DOHH2 (cell line): ENCODE results near the gene ILDR2.

Experiments
- H3F3A ChIP-seq: fragments of 200-600 bp; sonication (generic), shearing (Covaris generic); 2 replicates; pipeline ENCODE4 v1.6.0; 2016; ENCODE audit warnings: antibody characterized with exemption, mild to moderate bottlenecking; ENCODE audit not compliant: control insufficient read depth, insufficient read depth
- H3K27ac ChIP-seq: fragments of 200-600 bp; sonication (generic); 2 replicates; pipeline ENCODE4 v1.5.1; 2014; ENCODE audit warnings: low read depth, mild to moderate bottlenecking, low read length, moderate library complexity
- H3K27me3 ChIP-seq: fragments of 200-600 bp; sonication (generic); 2 replicates; pipeline ENCODE4 v1.6.1; 2014; ENCODE audit warnings: mild to moderate bottlenecking, low read length, mixed read lengths; ENCODE audit not compliant: control insufficient read depth
- H3K36me3 ChIP-seq: fragments of 200-600 bp; sonication (generic); 2 replicates; pipeline ENCODE4 v1.6.1; 2014; ENCODE audit warnings: mild to moderate bottlenecking, low read length, moderate library complexity, mixed read lengths; ENCODE audit not compliant: control insufficient read depth
- H3K4me1 ChIP-seq: fragments of 200-600 bp; sonication (generic); 2 replicates; pipeline ENCODE4 v1.6.1; 2014; ENCODE audit warnings: mild to moderate bottlenecking, low read length, mixed read lengths; ENCODE audit not compliant: control insufficient read depth
- H3K4me2 ChIP-seq: fragments of 200-600 bp; sonication (generic); 2 replicates; pipeline ENCODE4 v1.6.0; 2014; ENCODE audit warnings: mild to moderate bottlenecking, low read length, moderate library complexity
- H3K4me3 ChIP-seq: fragments of 200-600 bp; sonication (generic); 2 replicates; pipeline ENCODE4 v1.5.1; 2014; ENCODE audit warnings: mild to moderate bottlenecking, low read length, mixed read lengths
- H3K79me2 ChIP-seq: fragments of 200-600 bp; sonication (generic); 2 replicates; pipeline ENCODE4 v1.6.1; 2014; ENCODE audit warnings: mild to moderate bottlenecking, low read length, mixed read lengths; ENCODE audit not compliant: control insufficient read depth
- H3K9me2 ChIP-seq: fragments of 200-600 bp; sonication (generic); replicated peaks from 2 replicates; pipeline ENCODE4 v1.6.1; 2014; ENCODE audit warnings: mild to moderate bottlenecking, low read length, mixed read lengths; ENCODE audit not compliant: control insufficient read depth
- H3K9me3 ChIP-seq: fragments of 200-600 bp; sonication (generic); 2 replicates; pipeline ENCODE4 v1.6.1; 2014; ENCODE audit warnings: antibody characterized with exemption, low read length, mixed read lengths; ENCODE audit not compliant: control insufficient read depth, insufficient read depth
- H4K20me1 ChIP-seq: fragments of 200-600 bp; sonication (generic); 2 replicates; pipeline ENCODE4 v1.6.0; 2014; ENCODE audit warnings: low read depth, mild to moderate bottlenecking, antibody characterized with exemption, low read length, moderate library complexity; ENCODE audit not compliant: control insufficient read depth, insufficient read depth
- CTCF ChIP-seq: fragments of 200-600 bp; sonication (generic); IDR thresholded peaks from one replicate; pipeline ENCODE4 v1.5.1; 2014; ENCODE audit warnings: antibody characterized with exemption, mild to moderate bottlenecking, low read depth, low read length; ENCODE audit not compliant: poor library complexity, severe bottlenecking
- EZH2phosphoT487 ChIP-seq: fragments of 200-600 bp; sonication (generic); IDR thresholded peaks from 2 replicates; pipeline ENCODE4 v1.6.1; 2017; ENCODE audit warnings: borderline replicate concordance, mild to moderate bottlenecking, antibody characterized with exemption, low read length, moderate library complexity, mixed read lengths

The ILDR2 gene

DNA sequence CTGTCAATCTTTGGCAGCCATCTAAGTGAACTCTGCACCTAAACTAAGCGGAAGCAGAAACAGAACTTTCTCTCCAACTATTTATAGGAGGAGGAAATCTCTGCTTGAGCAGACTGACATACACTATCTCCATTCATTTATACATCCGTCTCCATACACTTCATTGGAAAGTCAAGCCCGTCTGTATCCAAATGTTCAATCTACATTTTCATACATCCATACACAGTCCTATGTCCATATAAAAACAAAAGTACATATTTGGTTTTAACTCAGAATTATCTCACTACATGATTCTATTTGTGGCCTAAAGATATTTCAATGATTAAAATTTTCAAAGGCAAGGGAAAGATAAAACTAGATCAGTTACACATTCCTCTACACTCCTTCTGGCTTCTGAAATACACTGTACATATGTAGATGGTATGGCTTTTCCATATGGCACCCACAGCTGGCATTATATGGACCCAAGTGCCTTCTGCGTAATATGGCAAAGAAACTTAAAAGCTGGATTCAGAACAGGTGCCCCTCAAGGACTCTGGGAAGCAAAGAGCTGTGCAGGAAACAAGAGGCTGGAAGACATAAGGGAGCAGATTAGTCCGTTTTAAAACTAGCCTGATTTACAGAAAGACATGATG, 35.5 kb downstream of the ILDR2 start:
- no peaks in the 10 kb centered on the region for H3K9me2 ChIP-seq
- peaks cover 42% of the 10 kb centered on the region for H3K4me1 ChIP-seq
- peak overlapping the region; percentile 48 for H3K4me2 ChIP-seq
- no peak overlapping the region for H3K4me3 ChIP-seq
- TF ChIP-seq CTCF, result no peak
- TF ChIP-seq EZH2phosphoT487, result no peak
- H3F3A ChIP-seq, result no peaks in the 10 kb centered on the region
- no peaks in the 10 kb centered on the region for H4K20me1 ChIP-seq
- no peaks in the 10 kb centered on the region for H3K79me2 ChIP-seq
- no peaks in the 10 kb centered on the region for H3K27me3 ChIP-seq
- no peaks in the 10 kb centered on the region for H3K36me3 ChIP-seq
- no peak overlapping the region for H3K27ac ChIP-seq
- H3K9me3 ChIP-seq, result no peaks in the 10 kb centered on the region

DNA sequence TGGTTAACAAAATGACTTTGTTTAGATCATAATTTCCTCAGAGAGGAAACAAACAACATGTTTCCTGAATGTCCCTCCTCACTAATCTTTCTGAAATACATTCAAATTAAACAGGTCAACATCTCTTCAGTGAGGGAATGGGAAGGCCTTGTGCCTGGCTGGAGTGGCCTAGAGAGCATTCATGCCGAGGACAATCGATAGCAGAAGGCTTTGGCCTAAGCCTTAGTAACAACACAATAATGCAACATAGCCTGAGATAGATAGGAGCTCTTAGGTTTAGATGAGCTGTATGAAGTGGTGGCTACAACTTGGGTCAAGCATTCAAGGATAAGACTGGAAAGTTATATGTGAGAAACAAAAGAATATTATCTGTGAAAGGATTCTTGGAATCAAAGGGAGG, 37.4 kb downstream of the ILDR2 start:
- no peaks in the 10 kb centered on the region for H3F3A ChIP-seq
- no peak overlapping the region for H3K27ac ChIP-seq
- TF ChIP-seq EZH2phosphoT487 (no peak), CTCF (no peak)
- H4K20me1 ChIP-seq, result no peaks in the 10 kb centered on the region
- H3K27me3 ChIP-seq, result no peaks in the 10 kb centered on the region
- no peaks in the 10 kb centered on the region for H3K9me3 ChIP-seq
- no peak overlapping the region for H3K4me3 ChIP-seq
- no peaks in the 10 kb centered on the region for H3K79me2 ChIP-seq
- H3K36me3 ChIP-seq, result no peaks in the 10 kb centered on the region
- H3K9me2 ChIP-seq, result no peaks in the 10 kb centered on the region
- H3K4me1 ChIP-seq, result peaks cover 35% of the 10 kb centered on the region
- no peak overlapping the region for H3K4me2 ChIP-seq

DNA sequence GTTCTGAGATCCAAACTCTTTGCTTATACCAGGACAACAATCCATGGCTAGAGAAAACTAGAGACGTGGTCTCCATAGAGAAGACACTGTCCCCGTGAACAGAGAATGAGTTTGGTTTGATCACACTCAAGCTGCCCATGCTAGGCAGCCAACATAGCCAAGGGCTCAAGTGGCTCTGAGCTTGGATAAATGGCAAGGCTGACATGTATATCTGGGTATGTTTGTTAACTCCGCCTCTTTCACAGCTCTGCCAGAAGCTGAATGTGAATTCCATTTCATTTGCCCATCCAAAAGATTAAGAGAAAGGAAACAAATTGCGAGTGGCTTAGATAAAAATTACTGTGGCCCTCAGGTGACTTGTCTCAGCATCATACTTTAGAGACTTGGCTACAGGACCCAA, 38.0 kb downstream of the ILDR2 start:
- no peaks in the 10 kb centered on the region for H3K27me3 ChIP-seq
- TF ChIP-seq EZH2phosphoT487 (no peak), CTCF (no peak)

More for the DNA sequence above, 38.0 kb downstream of the ILDR2 start:
- H3K4me2 ChIP-seq, result no peak overlapping the region
- H3K79me2 ChIP-seq, result no peaks in the 10 kb centered on the region
- no peaks in the 10 kb centered on the region for H3K36me3 ChIP-seq
- H3K9me3 ChIP-seq, result no peaks in the 10 kb centered on the region
- H3K4me3 ChIP-seq, result no peak overlapping the region
- no peaks in the 10 kb centered on the region for H4K20me1 ChIP-seq
- H3K4me1 ChIP-seq, result peaks cover 34% of the 10 kb centered on the region
- H3K9me2 ChIP-seq, result no peaks in the 10 kb centered on the region
- H3F3A ChIP-seq, result no peaks in the 10 kb centered on the region
- no peak overlapping the region for H3K27ac ChIP-seq
